Smooth muscle cell (in vitro differentiated cells): ENCODE results near the gene C1QTNF8. TPM values are rescaled to one million over a fixed set of nuclear protein-coding genes. Genes with fewer than 3 reads are reported as not detected.

ENCODE experiments used
- DNase-seq: peaks from one replicate; lab custom pipeline; 2025; ENCODE audit not compliant: unreplicated experiment; lab: John Stamatoyannopoulos, UW
- H2AFZ ChIP-seq: fragments of 200-600 bp; sonication (generic); 2 replicates; pipeline ENCODE4 v1.6.0; 2016; ENCODE audit warnings: antibody characterized with exemption, low read depth, mild to moderate bottlenecking
- H3F3A ChIP-seq: fragments of 200-600 bp; sonication (generic); 2 replicates; pipeline ENCODE4 v1.6.0; 2017; ENCODE audit warnings: antibody characterized with exemption, low read depth
- H3K27ac ChIP-seq: fragments of 200-600 bp; sonication (generic); 2 replicates; pipeline ENCODE4 v1.5.1; 2016; ENCODE audit warnings: low read depth, mild to moderate bottlenecking
- H3K27me3 ChIP-seq: fragments of 200-600 bp; sonication (generic); 2 replicates; pipeline ENCODE4 v1.6.1; 2016; ENCODE audit warnings: low read depth, mild to moderate bottlenecking
- H3K36me3 ChIP-seq: fragments of 200-600 bp; sonication (generic); 2 replicates; pipeline ENCODE4 v1.5.1; 2016; ENCODE audit warnings: low read depth
- H3K4me1 ChIP-seq: fragments of 200-600 bp; sonication (generic); 2 replicates; pipeline ENCODE4 v1.5.1; 2016; ENCODE audit warnings: low read depth
- H3K4me2 ChIP-seq: fragments of 200-600 bp; sonication (generic); 2 replicates; pipeline ENCODE4 v1.6.0; 2016; ENCODE audit warnings: mild to moderate bottlenecking
- H3K4me3 ChIP-seq: fragments of 200-600 bp; sonication (generic); 2 replicates; pipeline ENCODE4 v1.5.1; 2016; ENCODE audit warnings: mild to moderate bottlenecking
- H3K79me2 ChIP-seq: fragments of 200-600 bp; sonication (generic); 2 replicates; pipeline ENCODE4 v1.6.0; 2016; ENCODE audit warnings: low read depth, mild to moderate bottlenecking
- H3K9ac ChIP-seq: fragments of 200-600 bp; sonication (generic); 2 replicates; pipeline ENCODE4 v1.6.0; 2016; ENCODE audit warnings: low read depth
- H3K9me3 ChIP-seq: fragments of 200-600 bp; sonication (generic); replicated peaks from 2 replicates; pipeline ENCODE4 v1.5.1; 2016; ENCODE audit warnings: low read depth
- H4K20me1 ChIP-seq: fragments of 200-600 bp; sonication (generic); 2 replicates; pipeline ENCODE4 v1.6.0; 2016; ENCODE audit warnings: low read depth
- CTCF ChIP-seq: fragments of 200-600 bp; sonication (generic); IDR thresholded peaks from 2 replicates; pipeline ENCODE4 v1.5.1; 2017; ENCODE audit warnings: borderline replicate concordance, mild to moderate bottlenecking, antibody characterized with exemption; ENCODE audit not compliant: insufficient read depth, poor library complexity, severe bottlenecking
- WGBS: methylation state at CpG from one replicate; pipeline ENCODE4 v1.1.7; 2016; ENCODE audit warnings: low lambda C conversion rate; 5-methylcytosine and 5-hydroxymethylcytosine counted together
- polyA plus RNA-seq: library from polyadenylated mRNA; unstranded; fragments of >200 nt; fragmentation: Nextera tagmentation; extraction: Ambion mirVana; gene quantifications from 2 replicates; pipeline ENCODE4 v1.2.1, GENCODE V29; 2016
- total RNA-seq: library from RNA; depleted of rRNA; stranded (reverse); fragments of >200 nt; gene quantifications from 2 replicates; pipeline ENCODE4 v1.2.3, GENCODE V29; 2014

C1QTNF8 gene
- total and polyA plus RNA-seq, 2 experiments from 2014 or later, result not detected

GRCh38 chr16:1133810-1134520 is 37.9 kb upstream of the C1QTNF8 start:
- Histone ChIP-seq H3K36me3 (no peaks in the 10 kb centered on the region), H4K20me1 (no peaks in the 10 kb centered on the region), H3K4me1 (no peaks in the 10 kb centered on the region), H3K27ac (no peak overlapping the region), H3K79me2 (no peaks in the 10 kb centered on the region), H3F3A (no peaks in the 10 kb centered on the region), H3K4me2 (no peak overlapping the region), H3K9me3 (no peaks in the 10 kb centered on the region), H3K4me3 (no peak overlapping the region), H3K27me3 (no peaks in the 10 kb centered on the region), H3K9ac (no peak overlapping the region), H2AFZ (no peak overlapping the region)
- WGBS, result 90% methylated on average over 30 of the region's 30 CpGs
- no peak for DNase-seq
- no peak for TF ChIP-seq CTCF

GRCh38 chr16:1133271-1133670 is 37.2 kb upstream of the C1QTNF8 start:
- no peak for DNase-seq
- H3K4me1 ChIP-seq, result no peaks in the 10 kb centered on the region
- H3K36me3 ChIP-seq, result no peaks in the 10 kb centered on the region
- 94% methylated on average over 18 of the region's 18 CpGs for WGBS
- no peak for TF ChIP-seq CTCF
- H3K27ac ChIP-seq, result no peak overlapping the region
- no peaks in the 10 kb centered on the region for H3F3A ChIP-seq
- no peak overlapping the region for H3K4me3 ChIP-seq
- no peak overlapping the region for H3K4me2 ChIP-seq
- H3K27me3 ChIP-seq, result no peaks in the 10 kb centered on the region
- H3K9ac ChIP-seq, result no peak overlapping the region
- no peaks in the 10 kb centered on the region for H3K79me2 ChIP-seq
- H3K9me3 ChIP-seq, result no peaks in the 10 kb centered on the region
- no peaks in the 10 kb centered on the region for H4K20me1 ChIP-seq
- H2AFZ ChIP-seq, result no peak overlapping the region

- no peak for TF ChIP-seq CTCF
- Histone ChIP-seq H3K27me3 (no peaks in the 10 kb centered on the region), H4K20me1 (no peaks in the 10 kb centered on the region), H3K27ac (no peak overlapping the region), H3K4me2 (no peak overlapping the region), H3K9me3 (no peaks in the 10 kb centered on the region), H3K36me3 (no peaks in the 10 kb centered on the region), H3K79me2 (no peaks in the 10 kb centered on the region), H3K4me1 (no peaks in the 10 kb centered on the region), H3F3A (no peaks in the 10 kb centered on the region), H3K4me3 (no peak overlapping the region), H3K9ac (no peak overlapping the region), H2AFZ (no peak overlapping the region)
- no peak for DNase-seq
- WGBS, result 86% methylated on average over 15 of the region's 15 CpGs
Measured at GRCh38 chr16:1132431-1132830, 36.4 kb upstream of the C1QTNF8 start.
